ENCODE data around the gene EPHA3.

EPHA3 gene

GRCh38 chr3:89107461-89108290, at the start of gene EPHA3:
Gene EPHA3 (plus strand): TSS chr3:89107621. CDS start chr3:89107749, 128 bp downstream.
- peak; percentile 16 for DNase-seq (ENCODE audit: low read depth)

GRCh38 chr3:89058371-89058770, 49.0 kb upstream of the EPHA3 start:
- no peak for DNase-seq (ENCODE audit: low read depth)

- peak; percentile 71 for DNase-seq (ENCODE audit: low read depth)
Measured at GRCh38 chr3:89059211-89059925, 48.1 kb upstream of the EPHA3 start.

- no peak for DNase-seq (ENCODE audit: low read depth)
Measured at GRCh38 chr3:89061259-89061658, 46.2 kb upstream of the EPHA3 start.

GRCh38 chr3:89067736-89068135, 39.7 kb upstream of the EPHA3 start:
- DNase-seq (ENCODE audit: low read depth) = no peak

GRCh38 chr3:89072642-89073041, 34.8 kb upstream of the EPHA3 start:
- no peak for DNase-seq (ENCODE audit: low read depth)

GRCh38 chr3:89079944-89080343, 27.5 kb upstream of the EPHA3 start:
- no peak for DNase-seq (ENCODE audit: low read depth)

GRCh38 chr3:89087851-89088250, 19.6 kb upstream of the EPHA3 start:
- DNase-seq (ENCODE audit: low read depth) = no peak

GRCh38 chr3:89098173-89098572, 9.2 kb upstream of the EPHA3 start:
- no peak for DNase-seq (ENCODE audit: low read depth)

- DNase-seq (ENCODE audit: low read depth) = peak; percentile 32
Measured at GRCh38 chr3:89098964-89099585, 8.3 kb upstream of the EPHA3 start.

- no peak for DNase-seq (ENCODE audit: low read depth)
Measured at GRCh38 chr3:89101251-89101650, 6.2 kb upstream of the EPHA3 start.

- no peak for DNase-seq (ENCODE audit: low read depth)
Measured at GRCh38 chr3:89101921-89102320, 5.5 kb upstream of the EPHA3 start.

GRCh38 chr3:89104499-89104898, 2.9 kb upstream of the EPHA3 start:
- DNase-seq (ENCODE audit: low read depth) = no peak

GRCh38 chr3:89105503-89105902, 1.9 kb upstream of the EPHA3 start:
- DNase-seq (ENCODE audit: low read depth) = no peak

GRCh38 chr3:89108291-89108550, 800 bp downstream of the EPHA3 start:
- no peak for DNase-seq (ENCODE audit: low read depth)

- DNase-seq (ENCODE audit: low read depth) = no peak
Measured at GRCh38 chr3:89113344-89113743, 5.9 kb downstream of the EPHA3 start.

GRCh38 chr3:89113893-89114840, 6.7 kb downstream of the EPHA3 start:
- peak; percentile 29 for DNase-seq (ENCODE audit: low read depth)

GRCh38 chr3:89114841-89115223, 7.4 kb downstream of the EPHA3 start:
- no peak for DNase-seq (ENCODE audit: low read depth)

- DNase-seq (ENCODE audit: low read depth) = no peak
Measured at GRCh38 chr3:89116476-89116875, 9.1 kb downstream of the EPHA3 start.

- DNase-seq (ENCODE audit: low read depth) = no peak
Measured at GRCh38 chr3:89138048-89138447, 30.6 kb downstream of the EPHA3 start.

GRCh38 chr3:89139870-89140269, 32.4 kb downstream of the EPHA3 start:
- no peak for DNase-seq (ENCODE audit: low read depth)

- DNase-seq (ENCODE audit: low read depth) = no peak
Measured at GRCh38 chr3:89144080-89144479, 36.7 kb downstream of the EPHA3 start.

Measured in GM04504 (cell line).